Transverse colon (tissue), 4 donors: ENCODE data around the gene FNIP2.

Experiments used
- POLR2AphosphoS5 ChIP-seq, 3 donors: sonication (generic); formaldehyde crosslinking; IDR thresholded peaks; one replicate each; pipeline ENCODE4 v1.6.1; 2016; ENCODE audit warnings: antibody characterized with exemption in 3 of 3
- TF ChIP-seq, protein P1 (sequence below), 5 experiments: fragments of 200-600 bp in 3 of 5; fragments of 450-650 bp in 2 of 5; sonication (generic) in 3 of 5; IDR thresholded peaks; 1 replicate in 2 of 5; 2 replicates in 3 of 5; pipeline ENCODE4 v1.5.1; 2016 to 2017; ENCODE audit warnings: antibody characterized with exemption in 5 of 5, inconsistent platforms in 3 of 5, mild to moderate bottlenecking in 2 of 5, moderate library complexity in 1 of 5

DNA sequence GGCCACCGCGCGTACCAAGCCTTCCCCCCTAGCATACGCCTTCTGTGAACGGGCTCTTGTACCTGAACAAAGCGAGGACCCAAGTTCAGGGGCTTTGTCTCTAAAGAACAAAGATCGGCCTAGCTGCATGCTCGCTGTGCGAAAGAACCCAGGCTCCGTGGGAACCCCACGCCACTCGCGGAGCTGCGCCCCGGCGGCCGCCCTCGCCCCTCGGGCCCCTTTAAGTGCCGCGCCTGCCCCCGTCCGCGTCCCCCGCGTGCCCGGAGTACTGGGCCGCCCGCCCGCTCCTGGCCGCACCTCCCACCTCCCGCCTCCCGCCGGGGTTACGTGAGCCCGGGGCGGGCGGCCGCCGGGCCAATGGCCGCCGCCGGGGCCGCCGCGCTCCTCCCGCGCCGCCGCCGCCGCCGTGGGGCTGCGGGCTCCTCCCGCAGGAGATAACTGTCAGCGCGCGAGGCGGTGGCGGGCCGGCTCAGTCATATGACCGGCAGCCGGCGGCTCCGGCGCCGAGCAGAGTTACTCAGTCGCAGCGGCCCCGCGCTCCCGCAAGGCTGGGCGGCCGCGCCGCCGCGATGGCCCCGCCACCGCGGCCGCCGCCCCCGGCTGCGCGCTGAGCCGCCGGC, at the start of gene FNIP2:
- TF ChIP-seq, protein P1, sequence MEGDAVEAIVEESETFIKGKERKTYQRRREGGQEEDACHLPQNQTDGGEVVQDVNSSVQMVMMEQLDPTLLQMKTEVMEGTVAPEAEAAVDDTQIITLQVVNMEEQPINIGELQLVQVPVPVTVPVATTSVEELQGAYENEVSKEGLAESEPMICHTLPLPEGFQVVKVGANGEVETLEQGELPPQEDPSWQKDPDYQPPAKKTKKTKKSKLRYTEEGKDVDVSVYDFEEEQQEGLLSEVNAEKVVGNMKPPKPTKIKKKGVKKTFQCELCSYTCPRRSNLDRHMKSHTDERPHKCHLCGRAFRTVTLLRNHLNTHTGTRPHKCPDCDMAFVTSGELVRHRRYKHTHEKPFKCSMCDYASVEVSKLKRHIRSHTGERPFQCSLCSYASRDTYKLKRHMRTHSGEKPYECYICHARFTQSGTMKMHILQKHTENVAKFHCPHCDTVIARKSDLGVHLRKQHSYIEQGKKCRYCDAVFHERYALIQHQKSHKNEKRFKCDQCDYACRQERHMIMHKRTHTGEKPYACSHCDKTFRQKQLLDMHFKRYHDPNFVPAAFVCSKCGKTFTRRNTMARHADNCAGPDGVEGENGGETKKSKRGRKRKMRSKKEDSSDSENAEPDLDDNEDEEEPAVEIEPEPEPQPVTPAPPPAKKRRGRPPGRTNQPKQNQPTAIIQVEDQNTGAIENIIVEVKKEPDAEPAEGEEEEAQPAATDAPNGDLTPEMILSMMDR (IDR thresholded peaks at IDR 0.05): no peak
- peak; percentile 68 to 80 (median 72) for TF ChIP-seq POLR2AphosphoS5 (IDR thresholded peaks at IDR 0.05)
